DOHH2 (cell line): ENCODE data around the gene SUN1.

Experiments used
- CTCF ChIP-seq: fragments of 200-600 bp; sonication (generic); IDR thresholded peaks from one replicate; pipeline ENCODE4 v1.5.1; 2014; ENCODE audit warnings: antibody characterized with exemption, mild to moderate bottlenecking, low read depth, low read length; ENCODE audit not compliant: poor library complexity, severe bottlenecking
- EZH2phosphoT487 ChIP-seq: fragments of 200-600 bp; sonication (generic); IDR thresholded peaks from 2 replicates; pipeline ENCODE4 v1.6.1; 2017; ENCODE audit warnings: borderline replicate concordance, mild to moderate bottlenecking, antibody characterized with exemption, low read length, moderate library complexity, mixed read lengths

- TF ChIP-seq CTCF (no peak), EZH2phosphoT487 (no peak)
Observed at GRCh38 chr7:894164-894867, 62.0 kb downstream of the SUN1 start.
